ENCODE measurements around the gene SVOPL. TPM values are rescaled to one million over a fixed set of nuclear protein-coding genes. Genes with fewer than 3 reads are reported as not detected.
A peak's percentile ranks its signal among the peaks of the same experiment; 100 is the strongest.

SVOPL gene
- total RNA-seq, 1 experiment from 2014 or later, result not detected

DNA sequence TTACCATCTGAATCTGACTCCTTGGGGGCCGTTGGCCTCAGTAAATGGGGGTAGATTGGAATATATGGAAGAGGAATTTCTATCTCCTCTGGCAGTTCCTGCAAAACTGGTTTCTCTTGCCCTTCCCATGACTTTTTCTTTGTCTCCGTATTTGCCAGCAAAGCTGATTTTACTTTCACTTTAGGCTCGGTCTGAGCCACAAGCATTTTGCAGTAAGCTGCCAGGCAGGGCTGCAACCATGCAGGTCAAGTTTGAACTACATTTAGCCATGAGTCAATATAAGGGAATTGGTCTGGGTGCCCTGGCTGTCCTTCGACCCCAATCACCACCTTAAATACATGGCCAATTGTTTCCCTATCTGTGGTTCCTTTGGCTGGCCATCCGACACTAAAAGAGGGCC is 136.8 kb downstream of the SVOPL start:
- DNase-seq (ENCODE audit: low spot score), result peak; percentile 88

GRCh38 chr7:138563808-138564207 is 137.4 kb downstream of the SVOPL start:
- peak; percentile 58 for DNase-seq (ENCODE audit: low spot score)

DNA sequence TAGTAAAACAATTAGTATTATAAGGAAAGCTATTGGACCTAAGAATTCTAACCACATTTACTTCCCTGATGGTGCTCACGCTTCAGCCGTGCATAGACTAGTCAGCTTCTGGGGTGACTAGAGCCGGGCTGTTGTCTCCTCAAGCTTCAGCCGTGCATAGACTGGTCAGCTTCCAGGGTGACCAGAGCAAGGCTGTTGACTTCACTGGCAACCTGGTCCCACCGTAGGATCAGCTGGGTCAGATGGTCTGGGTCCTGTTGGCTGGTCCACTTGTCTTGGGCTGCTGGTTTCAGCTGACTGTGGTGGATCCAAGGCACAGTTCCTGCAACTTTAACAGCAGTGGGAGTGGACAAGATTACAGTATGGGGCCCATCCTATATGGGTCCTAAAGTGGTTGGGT is 141.7 kb downstream of the SVOPL start:
- no peak for DNase-seq (ENCODE audit: low spot score)

DNA sequence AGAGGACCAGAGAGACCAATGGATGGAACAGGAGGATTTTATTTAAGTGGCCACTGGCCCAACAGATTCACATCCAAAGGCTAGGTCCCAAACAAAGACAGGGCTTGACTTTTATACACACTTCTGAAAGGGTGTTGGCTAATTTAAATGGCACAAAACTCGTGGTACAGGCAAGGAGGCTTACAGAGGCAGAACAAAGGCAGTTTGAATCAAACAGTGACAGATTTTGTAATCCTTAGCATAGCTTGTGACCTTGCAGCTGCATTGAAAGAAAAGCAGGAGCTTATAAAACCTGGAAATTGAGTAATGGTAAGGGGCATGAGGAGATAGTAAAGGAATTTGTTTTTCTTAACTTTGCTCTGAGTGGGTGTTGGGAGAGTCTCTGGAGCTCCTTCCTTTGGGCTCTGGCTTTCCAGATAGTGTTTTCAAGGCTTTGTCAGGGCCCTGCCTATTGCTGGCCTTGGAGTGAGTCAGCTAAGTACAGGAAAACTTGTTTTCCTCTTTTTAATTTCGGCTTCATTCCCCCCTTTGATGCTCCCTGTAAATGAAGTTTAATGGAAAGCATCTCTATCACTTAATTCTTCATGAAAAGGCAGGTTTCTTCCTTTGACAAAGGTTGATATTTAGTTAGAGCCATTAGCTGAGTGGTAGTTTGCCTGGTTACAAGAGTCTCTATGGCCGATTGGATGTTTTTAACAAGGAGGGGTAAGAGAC is 144.2 kb downstream of the SVOPL start:
- DNase-seq (ENCODE audit: low spot score), result no peak

DNA sequence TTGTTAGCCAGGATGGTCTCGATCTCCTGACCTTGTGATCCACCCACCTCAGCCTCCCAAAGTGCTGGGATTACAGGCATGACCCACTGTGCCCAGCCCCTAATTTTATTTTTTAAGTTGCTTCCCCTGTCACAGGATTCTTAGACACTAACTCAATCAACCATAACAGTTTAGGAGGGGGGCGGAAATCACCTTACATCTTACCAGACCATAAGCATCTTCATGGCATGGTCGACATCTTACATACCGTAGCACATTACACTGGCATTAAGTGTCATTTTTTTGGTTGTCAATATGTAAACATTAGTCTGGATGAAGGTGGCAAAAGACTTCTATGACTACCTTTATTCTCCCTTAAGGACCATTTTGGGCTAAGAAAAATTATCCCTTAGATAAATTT is 145.5 kb downstream of the SVOPL start:
- no peak for DNase-seq (ENCODE audit: low spot score)

GRCh38 chr7:138554674-138555073 is 146.5 kb downstream of the SVOPL start:
- DNase-seq (ENCODE audit: low spot score), result no peak

DNA sequence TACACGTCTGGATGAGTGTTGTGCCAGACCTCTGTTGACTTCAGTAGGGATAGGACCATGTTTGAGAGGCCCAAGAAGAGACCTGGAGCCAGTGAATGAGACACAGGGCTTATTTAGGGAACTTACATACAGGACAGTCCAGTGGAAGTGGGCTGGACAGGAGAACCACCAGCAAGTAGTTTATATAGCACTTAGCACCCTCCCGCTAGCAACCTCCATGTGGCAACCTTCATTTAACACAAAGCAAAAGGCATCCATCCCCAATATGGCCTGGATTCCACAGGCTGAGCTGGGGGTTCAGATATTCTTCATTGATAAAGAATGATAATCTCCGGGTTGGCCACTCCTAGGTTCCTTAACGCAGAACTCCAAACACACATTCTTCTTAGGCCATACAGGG is 147.4 kb downstream of the SVOPL start:
- DNase-seq (ENCODE audit: low spot score), result no peak

DNA sequence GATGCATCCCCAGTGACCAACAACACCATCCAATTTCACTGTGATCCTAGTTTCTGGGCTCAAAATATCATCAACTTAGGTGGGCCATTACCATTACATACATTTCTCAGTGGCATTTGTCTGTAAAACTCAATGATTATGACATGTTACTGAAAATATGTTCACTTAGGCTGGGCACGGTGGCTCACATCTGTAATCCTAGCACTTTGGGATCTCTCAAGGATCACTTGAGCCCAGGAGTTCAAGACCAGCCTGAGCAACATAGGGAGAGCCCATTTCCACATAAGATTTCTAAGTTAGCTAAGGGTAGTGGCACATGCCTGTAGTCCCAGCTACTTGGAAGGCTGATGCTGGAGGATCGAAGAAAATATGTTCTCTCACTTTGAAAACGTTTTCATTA is 150.1 kb downstream of the SVOPL start:
- DNase-seq (ENCODE audit: low spot score), result no peak

DNA sequence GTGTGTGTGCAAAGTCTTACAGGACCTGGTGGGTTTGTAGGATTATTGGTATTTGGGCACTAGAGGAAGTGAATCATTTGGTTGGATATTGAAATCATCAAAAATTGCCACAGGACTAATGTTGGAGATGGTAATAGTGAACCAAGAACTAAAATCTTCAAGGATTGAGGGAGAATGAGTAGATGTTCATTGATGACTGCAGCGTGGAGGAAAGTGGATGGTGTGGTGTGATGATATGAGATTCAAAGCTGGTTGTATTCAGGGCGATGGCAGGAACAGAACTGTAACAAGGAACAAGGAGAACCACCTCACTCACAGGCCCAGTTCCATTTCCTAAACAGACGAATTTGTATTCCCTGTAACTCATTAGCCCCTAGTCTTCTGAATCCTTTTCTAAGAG is 150.8 kb downstream of the SVOPL start:
- DNase-seq (ENCODE audit: low spot score), result no peak

GRCh38 chr7:138549082-138549481 is 152.1 kb downstream of the SVOPL start:
- no peak for DNase-seq (ENCODE audit: low spot score)

DNA sequence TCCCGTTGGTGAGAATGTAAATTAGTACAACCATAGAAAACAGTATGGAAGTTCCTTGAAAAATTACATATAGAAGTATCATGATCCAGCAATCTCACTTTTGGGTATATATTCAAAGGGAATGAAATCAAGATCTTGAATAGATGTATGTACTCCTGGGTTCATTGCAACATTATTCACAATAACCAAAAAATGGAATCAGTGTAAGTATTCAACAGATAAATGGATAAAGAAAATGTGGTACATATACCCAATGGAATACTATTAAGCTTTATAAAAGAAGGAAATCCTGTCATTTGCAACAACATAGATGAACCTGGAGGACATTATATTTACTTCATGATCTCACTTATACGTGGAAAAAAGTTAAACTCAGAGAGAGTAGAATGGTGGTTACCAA is 154.3 kb downstream of the SVOPL start:
- no peak for DNase-seq (ENCODE audit: low spot score)

DNA sequence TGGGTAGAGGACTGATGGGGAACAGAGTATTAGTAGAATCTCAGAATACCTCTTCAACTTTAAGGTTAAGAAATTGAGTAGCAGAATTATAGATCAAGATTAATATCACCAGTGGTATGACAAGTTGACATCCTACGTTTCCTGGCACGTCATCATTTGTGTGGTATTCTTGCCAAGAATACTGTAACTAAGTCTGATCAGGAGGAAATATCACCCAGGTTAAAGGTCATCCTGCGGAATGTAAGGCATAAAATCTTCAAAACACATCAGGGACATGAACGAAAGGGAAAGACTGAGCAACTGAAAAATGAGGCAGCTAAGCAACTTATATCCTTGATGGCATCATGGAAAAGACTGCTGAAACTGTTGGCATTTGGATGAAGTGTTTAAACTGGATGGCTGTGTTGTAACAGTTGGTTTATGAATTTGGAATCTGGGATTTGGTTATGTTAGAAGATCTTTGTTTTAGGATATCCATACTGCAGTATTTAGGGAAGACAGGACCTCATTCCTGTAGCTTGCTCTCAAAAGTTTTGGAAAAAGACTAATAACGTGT is 155.0 kb downstream of the SVOPL start:
- no peak for DNase-seq (ENCODE audit: low spot score)

DNA sequence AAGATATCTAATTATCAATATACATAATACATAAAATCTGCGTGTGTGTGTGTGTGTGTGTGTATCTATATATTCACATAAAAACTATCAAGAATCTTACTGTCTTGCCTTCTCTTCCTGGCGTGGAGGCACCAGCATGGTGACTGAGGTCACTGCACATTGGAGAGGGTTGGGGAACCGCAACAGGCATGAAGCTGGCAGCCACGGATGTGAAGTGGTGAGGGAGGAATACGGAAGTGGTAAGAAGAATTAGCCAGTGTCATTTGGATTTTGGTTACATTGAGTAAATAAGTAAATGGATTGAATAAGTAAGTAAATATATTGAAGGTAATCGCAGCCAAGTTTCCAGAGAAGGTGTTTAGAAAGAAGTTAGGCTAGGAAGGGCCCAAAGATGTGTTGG is 156.0 kb downstream of the SVOPL start:
- no peak for DNase-seq (ENCODE audit: low spot score)

Small RNAs within 50 kb of the gene (small RNA-seq; reads per million reads assigned to genes)
- not detected for gene RF00561

Other genes with a start within 250 kb of the SVOPL start
- gene TRIM24, start 241.1 kb downstream of the SVOPL start, total RNA-seq (2014; rRNA removed; shearing (Covaris generic)), result 19.6 and 21.0 TPM in 2 replicates
- not detected in 2 replicates for gene TMEM213, start 96.6 kb upstream of the SVOPL start, total RNA-seq (2014; rRNA removed; shearing (Covaris generic))
- not detected in 2 replicates for gene ATP6V0A4, start 96.8 kb upstream of the SVOPL start, total RNA-seq (2014; rRNA removed; shearing (Covaris generic))

All from HT-29 (cell line).